Panc1 (cell line): ENCODE results near the gene ATP2B1. TPM values are rescaled to one million over a fixed set of nuclear protein-coding genes. Genes with fewer than 3 reads are reported as not detected.

Experiments used
- ATAC-seq: fragments of 200-7000 bp; cut with Tn5 transposase; 2 replicates; pipeline ENCODE4 v1.9.1; 2020; ENCODE audit warnings: mild to moderate bottlenecking, moderate library complexity
- BruUV-seq: library from RNA; stranded (reverse); fragments of 400-500 nt; replicated peaks from 2 replicates; lab custom pipeline; 2021; lab: Mats Ljungman, UMichigan
- CTCF ChIA-PET: fragments of 300-600 bp; sonication (Branson Sonifier 250); formaldehyde crosslinking; loops from one replicate; lab custom pipeline; 2022; ENCODE audit warnings: antibody characterized with exemption; lab: Charles Lee
- POLR2A ChIA-PET: fragments of 300-600 bp; sonication (Branson Sonifier 250); formaldehyde crosslinking; loops from one replicate; lab custom pipeline; 2022; ENCODE audit warnings: antibody characterized with exemption; lab: Charles Lee
- DNase-seq: peaks from one replicate; pipeline ENCODE4 v3.0.0-alpha.2; 2010; ENCODE audit warnings: low read depth, low spot score
- H3K27ac ChIP-seq: 2 replicates; pipeline ENCODE4 v1.5.1; 2011; ENCODE audit warnings: mild to moderate bottlenecking, low read length, inconsistent platforms
- H3K27me3 ChIP-seq: fragments of 200-500 bp; sonication (Bioruptor generic); 2 replicates; pipeline ENCODE4 v1.6.0; 2014; ENCODE audit warnings: low read length, inconsistent platforms; ENCODE audit not compliant: control insufficient read depth, insufficient read depth
- H3K36me3 ChIP-seq: fragments of 200-500 bp; sonication (Bioruptor generic); 2 replicates; pipeline ENCODE4 v1.5.1; 2014; ENCODE audit warnings: inconsistent platforms, mild to moderate bottlenecking, low read length, moderate library complexity; ENCODE audit not compliant: control insufficient read depth, insufficient read depth
- H3K4me1 ChIP-seq: 2 replicates; pipeline ENCODE4 v1.5.1; 2011; ENCODE audit warnings: inconsistent platforms, mild to moderate bottlenecking, low read length, moderate library complexity; ENCODE audit not compliant: control insufficient read depth, insufficient read depth
- H3K4me3 ChIP-seq, 2 experiments: 2 replicates each; pipeline ENCODE4 v1.5.1; 2011 to 2012; ENCODE audit warnings: low read depth in 2 of 2, low read length in 2 of 2, mild to moderate bottlenecking in 2 of 2, inconsistent platforms in 1 of 2, moderate library complexity in 1 of 2
- H3K9me3 ChIP-seq: fragments of 200-500 bp; sonication (Bioruptor generic); 2 replicates; pipeline ENCODE4 v1.5.1; 2014; ENCODE audit warnings: low read depth, mild to moderate bottlenecking, inconsistent platforms, low read length, moderate library complexity; ENCODE audit not compliant: control insufficient read depth, insufficient read depth
- CTCF ChIP-seq: fragments of 450-650 bp; IDR thresholded peaks from 2 replicates; pipeline ENCODE4 v1.5.1; 2017; ENCODE audit warnings: mild to moderate bottlenecking
- POLR2AphosphoS5 ChIP-seq: IDR thresholded peaks from 2 replicates; pipeline ENCODE4 v1.6.1; 2012; ENCODE audit warnings: mild to moderate bottlenecking, low read depth, low read length, moderate library complexity
- REST ChIP-seq, 2 experiments: IDR thresholded peaks; 2 replicates each; pipeline ENCODE4 v1.6.1; 2011 to 2012; ENCODE audit warnings: low read depth in 2 of 2, control low read depth in 1 of 2, low read length in 1 of 2, mild to moderate bottlenecking in 1 of 2, moderate library complexity in 1 of 2; ENCODE audit not compliant: insufficient read depth in 1 of 2
- SIN3A ChIP-seq: IDR thresholded peaks from 2 replicates; pipeline ENCODE4 v1.6.1; 2012; ENCODE audit warnings: low read depth, mild to moderate bottlenecking, low read length, moderate library complexity, borderline replicate concordance; ENCODE audit not compliant: insufficient read depth
- TCF7L2 ChIP-seq: IDR thresholded peaks from 2 replicates; pipeline ENCODE4 v1.6.1; 2011; ENCODE audit warnings: mild to moderate bottlenecking, low read depth, low read length, inconsistent platforms
- in situ Hi-C: cut with HindIII; loops from 2 replicates; pipeline ENCODE4 v1.10.0; 2016; ENCODE audit warnings: low sequenced_read_pairs, low pct_unique_long_range_greater_than_20kb
- intact Hi-C: fragments of 100-400 bp; cut with micrococcal nuclease; formaldehyde crosslinking; loops from one replicate; pipeline ENCODE4 v1.10.0; 2022; ENCODE audit not compliant: unreplicated experiment
- total RNA-seq: library from RNA; stranded (reverse); gene quantifications from one replicate; pipeline ENCODE4 v1.2.1, GENCODE V29; 2021; ENCODE audit not compliant: unreplicated experiment

The ATP2B1 gene
- total RNA-seq, 1 experiment from 2014 or later, result 64.5 TPM

- Histone ChIP-seq H3K4me1 (no peaks in the 10 kb centered on the region; the same call in 1 of the 2 replicates), H3K27me3 (no peaks in the 10 kb centered on the region), H3K36me3 (no peaks in the 10 kb centered on the region), H3K4me3 (no peak overlapping the region), H3K27ac (no peak overlapping the region), H3K9me3 (no peaks in the 10 kb centered on the region)
- DNase-seq (no peak), ATAC-seq (no peak)
- intact Hi-C loops, result no loop called here
- POLR2A ChIA-PET, result no interaction called here
- TF ChIP-seq REST (IDR thresholded peaks at IDR 0.05; ENCODE audit: insufficient read depth in 1 of 2, low read depth in 2 of 2, low read length in 1 of 2), result no peak
- no peak for TF ChIP-seq TCF7L2
- no peak for TF ChIP-seq CTCF
- TF ChIP-seq POLR2AphosphoS5, result no peak
- no peak for TF ChIP-seq SIN3A
- CTCF ChIA-PET, result no interaction called here
- no TSS peak for BruUV-seq
- in situ Hi-C loops, result no loop called here
Measured at GRCh38 chr12:89753997-89754396, 45.4 kb upstream of the ATP2B1 start.

GRCh38 chr12:89752341-89752740 lies 43.7 kb upstream of the ATP2B1 start:
- no peak overlapping the region for H3K27ac ChIP-seq
- no peak for DNase-seq
- H3K4me3 ChIP-seq, result no peak overlapping the region
- in situ Hi-C loops, result no loop called here
- H3K9me3 ChIP-seq, result no peaks in the 10 kb centered on the region
- no peaks in the 10 kb centered on the region for H3K36me3 ChIP-seq
- ATAC-seq, result no peak
- ChIA-PET POLR2A (no interaction called here), CTCF (no interaction called here)
- no peak for TF ChIP-seq REST (IDR thresholded peaks at IDR 0.05; ENCODE audit: insufficient read depth in 1 of 2, low read depth in 2 of 2, low read length in 1 of 2)
- TF ChIP-seq POLR2AphosphoS5, result no peak
- H3K4me1 ChIP-seq, result no peaks in the 10 kb centered on the region; the same call in 1 of the 2 replicates
- no TSS peak for BruUV-seq
- no peaks in the 10 kb centered on the region for H3K27me3 ChIP-seq
- intact Hi-C loops, result no loop called here
